Measurements from ENCODE around the gene CSF1R.

Gene CSF1R

DNA sequence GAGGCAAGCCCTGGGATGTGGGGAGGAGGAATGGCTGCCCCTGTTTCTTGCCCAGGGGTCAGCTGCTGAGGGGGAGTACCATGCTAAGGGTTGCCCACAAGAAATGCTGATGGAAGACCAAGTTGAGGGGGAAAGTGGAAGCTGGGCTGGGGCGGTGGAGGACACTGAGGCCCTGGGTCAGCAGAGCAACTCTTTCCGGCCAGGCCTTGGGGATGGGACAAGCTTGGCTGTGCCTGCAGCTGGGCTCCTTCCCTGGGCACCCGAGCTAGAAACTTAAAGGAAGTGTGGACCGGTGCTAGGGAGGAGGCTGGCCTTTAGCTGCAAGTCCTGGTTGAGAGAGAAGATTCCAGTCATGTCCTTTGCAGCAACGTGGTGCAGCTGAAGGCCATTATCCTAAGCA, 22.7 kb downstream of the CSF1R start:
- no peaks in the 10 kb centered on the region for H3F3A ChIP-seq (ENCODE audit: insufficient read depth, low read length)
- no peaks in the 10 kb centered on the region for H3K9me3 ChIP-seq (ENCODE audit: low read length)
- H3K4me2 ChIP-seq (ENCODE audit: low read length): no peak overlapping the region
- no peaks in the 10 kb centered on the region for H3K36me3 ChIP-seq (ENCODE audit: insufficient read depth, low read length)
- H3K9me2 ChIP-seq (ENCODE audit: low read depth, low read length): no peaks in the 10 kb centered on the region
- no peaks in the 10 kb centered on the region for H3K79me2 ChIP-seq (ENCODE audit: insufficient read depth, low read length)
- no peak overlapping the region for H3K9ac ChIP-seq (ENCODE audit: low read length)
- no peaks in the 10 kb centered on the region for H3K4me1 ChIP-seq (ENCODE audit: insufficient read depth, low read length, severe bottlenecking)
- H3K27ac ChIP-seq (ENCODE audit: low read depth, low read length, poor library complexity, severe bottlenecking): no peak overlapping the region
- no peak overlapping the region for H2AFZ ChIP-seq (ENCODE audit: low read length)
- TF ChIP-seq, protein P1, sequence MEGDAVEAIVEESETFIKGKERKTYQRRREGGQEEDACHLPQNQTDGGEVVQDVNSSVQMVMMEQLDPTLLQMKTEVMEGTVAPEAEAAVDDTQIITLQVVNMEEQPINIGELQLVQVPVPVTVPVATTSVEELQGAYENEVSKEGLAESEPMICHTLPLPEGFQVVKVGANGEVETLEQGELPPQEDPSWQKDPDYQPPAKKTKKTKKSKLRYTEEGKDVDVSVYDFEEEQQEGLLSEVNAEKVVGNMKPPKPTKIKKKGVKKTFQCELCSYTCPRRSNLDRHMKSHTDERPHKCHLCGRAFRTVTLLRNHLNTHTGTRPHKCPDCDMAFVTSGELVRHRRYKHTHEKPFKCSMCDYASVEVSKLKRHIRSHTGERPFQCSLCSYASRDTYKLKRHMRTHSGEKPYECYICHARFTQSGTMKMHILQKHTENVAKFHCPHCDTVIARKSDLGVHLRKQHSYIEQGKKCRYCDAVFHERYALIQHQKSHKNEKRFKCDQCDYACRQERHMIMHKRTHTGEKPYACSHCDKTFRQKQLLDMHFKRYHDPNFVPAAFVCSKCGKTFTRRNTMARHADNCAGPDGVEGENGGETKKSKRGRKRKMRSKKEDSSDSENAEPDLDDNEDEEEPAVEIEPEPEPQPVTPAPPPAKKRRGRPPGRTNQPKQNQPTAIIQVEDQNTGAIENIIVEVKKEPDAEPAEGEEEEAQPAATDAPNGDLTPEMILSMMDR (IDR thresholded peaks at IDR 0.05; ENCODE audit: low read length): no peak
- no peak for TF ChIP-seq EZH2 (IDR thresholded peaks at IDR 0.05; ENCODE audit: borderline replicate concordance, low read length)
- peaks cover 9% of the 10 kb centered on the region; the same call in 1 of the 2 replicates for H3K27me3 ChIP-seq (ENCODE audit: insufficient read depth, low read length)
- no peaks in the 10 kb centered on the region for H4K20me1 ChIP-seq (ENCODE audit: insufficient read depth, low read length)
- no peak overlapping the region for H3K4me3 ChIP-seq (ENCODE audit: low read depth, low read length, poor library complexity, severe bottlenecking)

- H3F3A ChIP-seq (ENCODE audit: insufficient read depth, low read length): no peaks in the 10 kb centered on the region
- H3K79me2 ChIP-seq (ENCODE audit: insufficient read depth, low read length): no peaks in the 10 kb centered on the region
- no peak overlapping the region for H3K9ac ChIP-seq (ENCODE audit: low read length)
- no peaks in the 10 kb centered on the region for H3K36me3 ChIP-seq (ENCODE audit: insufficient read depth, low read length)
- TF ChIP-seq, protein P1 (IDR thresholded peaks at IDR 0.05; ENCODE audit: low read length): no peak
- no peak for TF ChIP-seq EZH2 (IDR thresholded peaks at IDR 0.05; ENCODE audit: borderline replicate concordance, low read length)
- no peak overlapping the region for H3K4me2 ChIP-seq (ENCODE audit: low read length)
- H3K4me3 ChIP-seq (ENCODE audit: low read depth, low read length, poor library complexity, severe bottlenecking): no peak overlapping the region
- no peaks in the 10 kb centered on the region for H3K9me3 ChIP-seq (ENCODE audit: low read length)
- H3K27ac ChIP-seq (ENCODE audit: low read depth, low read length, poor library complexity, severe bottlenecking): no peak overlapping the region
- no peaks in the 10 kb centered on the region for H4K20me1 ChIP-seq (ENCODE audit: insufficient read depth, low read length)
- no peak overlapping the region for H2AFZ ChIP-seq (ENCODE audit: low read length)
- H3K27me3 ChIP-seq (ENCODE audit: insufficient read depth, low read length): peaks cover 9% of the 10 kb centered on the region; the same call in 1 of the 2 replicates
- no peaks in the 10 kb centered on the region for H3K4me1 ChIP-seq (ENCODE audit: insufficient read depth, low read length, severe bottlenecking)
- H3K9me2 ChIP-seq (ENCODE audit: low read depth, low read length): no peaks in the 10 kb centered on the region
Measured at GRCh38 chr5:150062216-150062922, 24.0 kb downstream of the CSF1R start.

GRCh38 chr5:150061538-150061995, 24.8 kb downstream of the CSF1R start:
- H3K9ac ChIP-seq (ENCODE audit: low read length): no peak overlapping the region
- H3K4me1 ChIP-seq (ENCODE audit: insufficient read depth, low read length, severe bottlenecking): no peaks in the 10 kb centered on the region
- no peak overlapping the region for H3K4me2 ChIP-seq (ENCODE audit: low read length)
- H3K4me3 ChIP-seq (ENCODE audit: low read depth, low read length, poor library complexity, severe bottlenecking): no peak overlapping the region
- H2AFZ ChIP-seq (ENCODE audit: low read length): no peak overlapping the region
- H3K36me3 ChIP-seq (ENCODE audit: insufficient read depth, low read length): no peaks in the 10 kb centered on the region
- H3K9me2 ChIP-seq (ENCODE audit: low read depth, low read length): no peaks in the 10 kb centered on the region
- peaks cover 9% of the 10 kb centered on the region; the same call in 1 of the 2 replicates for H3K27me3 ChIP-seq (ENCODE audit: insufficient read depth, low read length)
- no peaks in the 10 kb centered on the region for H3K9me3 ChIP-seq (ENCODE audit: low read length)
- TF ChIP-seq, protein P1 (IDR thresholded peaks at IDR 0.05; ENCODE audit: low read length): no peak
- TF ChIP-seq EZH2 (IDR thresholded peaks at IDR 0.05; ENCODE audit: borderline replicate concordance, low read length): no peak
- H3K27ac ChIP-seq (ENCODE audit: low read depth, low read length, poor library complexity, severe bottlenecking): no peak overlapping the region
- H4K20me1 ChIP-seq (ENCODE audit: insufficient read depth, low read length): no peaks in the 10 kb centered on the region
- H3F3A ChIP-seq (ENCODE audit: insufficient read depth, low read length): no peaks in the 10 kb centered on the region
- no peaks in the 10 kb centered on the region for H3K79me2 ChIP-seq (ENCODE audit: insufficient read depth, low read length)
